A204.1 (cell line): Measurements from ENCODE around the gene DNMBP.
"Not testable (repeated sequence)": the region's sequence is repeated elsewhere in the genome, so short reads cannot be mapped to it uniquely, and the experiment has no call there.

Source experiments
- FAIRE-seq: peaks from 2 replicates; lab custom pipeline; 2012; peaks lifted over from hg19 to GRCh38; lab: Jason Lieb, UNC

Gene DNMBP

GRCh38 chr10:99912041-99912440 lies 97.7 kb downstream of the DNMBP start:
- FAIRE-seq = no peak

GRCh38 chr10:99908512-99908911 lies 101.2 kb downstream of the DNMBP start:
- no peak for FAIRE-seq

GRCh38 chr10:99906470-99906869 lies 103.3 kb downstream of the DNMBP start:
- no peak for FAIRE-seq

- FAIRE-seq = no peak
These were observed 103.8 kb downstream of the DNMBP start for GRCh38 chr10:99905971-99906370.

DNA sequence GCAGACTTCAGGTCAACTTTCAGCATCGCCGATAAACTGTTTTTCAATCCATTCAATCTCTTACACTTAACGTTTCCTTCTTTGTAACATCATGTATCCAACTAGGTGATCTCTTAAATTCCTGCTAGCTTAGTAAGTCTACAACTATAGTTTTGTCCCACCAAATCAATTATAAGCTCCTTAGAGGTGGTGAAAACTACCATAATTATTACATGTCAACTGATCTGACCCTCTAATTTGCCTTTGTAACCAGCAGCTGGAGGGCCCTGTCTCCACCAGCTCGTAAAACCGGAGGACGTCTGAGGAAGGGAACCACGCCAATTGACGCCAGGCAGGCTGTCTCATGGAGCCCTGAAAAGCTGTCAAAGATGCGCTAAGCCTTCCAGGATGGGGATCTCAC lies 113.9 kb downstream of the DNMBP start:
- FAIRE-seq = no peak

GRCh38 chr10:99895066-99895465 lies 114.7 kb downstream of the DNMBP start:
- not testable (repeated sequence) for FAIRE-seq

DNA sequence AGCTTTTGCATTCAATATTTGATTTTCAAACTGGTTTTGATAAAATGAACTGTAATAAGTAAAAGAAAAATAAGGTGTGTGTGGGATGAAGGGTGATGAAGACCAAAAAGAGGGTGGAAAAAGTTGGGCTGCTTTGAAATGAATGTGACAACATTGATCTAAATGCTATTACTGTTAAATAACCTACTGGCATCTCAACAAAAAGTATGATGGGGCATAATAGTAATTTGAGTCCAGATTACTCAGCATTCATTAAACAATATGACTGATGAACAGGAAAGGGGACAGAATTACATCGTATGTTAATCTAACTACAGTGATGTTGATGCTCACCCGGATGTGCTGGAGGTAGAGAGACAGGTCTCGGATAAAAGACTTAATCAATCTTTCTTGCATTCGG lies 115.1 kb downstream of the DNMBP start:
- no peak for FAIRE-seq

DNA sequence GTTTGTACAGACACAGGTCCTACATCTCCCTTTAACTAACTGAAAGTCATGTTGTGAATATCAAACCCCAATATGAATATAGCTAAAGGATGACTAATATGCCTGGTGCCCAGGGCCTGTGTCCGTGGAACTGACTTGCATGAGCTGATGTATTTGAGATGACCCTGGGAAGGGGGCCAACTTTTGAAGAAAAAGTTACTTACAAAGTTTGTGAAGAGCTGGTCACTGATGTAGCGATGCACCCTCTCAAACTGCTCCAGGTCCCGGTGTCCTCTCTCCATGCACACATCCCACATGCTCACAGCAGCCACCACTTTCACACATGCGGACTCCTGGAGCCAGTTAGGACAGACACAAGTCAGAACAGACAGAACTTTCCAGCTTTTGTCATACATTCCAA lies 121.1 kb downstream of the DNMBP start:
- FAIRE-seq = no peak

DNA sequence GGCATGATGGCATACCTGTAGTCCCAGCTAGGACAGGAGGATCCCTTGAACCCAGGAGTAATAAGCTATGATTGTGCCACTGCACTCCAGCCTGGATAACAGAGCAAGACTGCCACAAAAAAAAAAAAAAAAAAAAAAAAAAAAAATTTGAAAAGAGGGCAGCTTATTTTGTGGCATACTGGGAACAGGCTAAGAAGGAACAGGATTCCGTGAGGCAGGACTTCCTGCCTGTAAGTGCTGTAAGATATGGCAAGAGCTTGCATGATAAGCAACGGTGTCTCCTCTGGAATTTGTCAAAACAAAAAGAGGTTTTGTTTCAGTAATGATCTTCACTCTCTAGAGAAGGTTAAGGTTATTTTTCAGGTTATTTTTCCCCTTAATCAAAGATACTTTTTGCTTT lies 126.2 kb downstream of the DNMBP start:
- no peak for FAIRE-seq

GRCh38 chr10:99881371-99881770 lies 128.4 kb downstream of the DNMBP start:
- no peak for FAIRE-seq

DNA sequence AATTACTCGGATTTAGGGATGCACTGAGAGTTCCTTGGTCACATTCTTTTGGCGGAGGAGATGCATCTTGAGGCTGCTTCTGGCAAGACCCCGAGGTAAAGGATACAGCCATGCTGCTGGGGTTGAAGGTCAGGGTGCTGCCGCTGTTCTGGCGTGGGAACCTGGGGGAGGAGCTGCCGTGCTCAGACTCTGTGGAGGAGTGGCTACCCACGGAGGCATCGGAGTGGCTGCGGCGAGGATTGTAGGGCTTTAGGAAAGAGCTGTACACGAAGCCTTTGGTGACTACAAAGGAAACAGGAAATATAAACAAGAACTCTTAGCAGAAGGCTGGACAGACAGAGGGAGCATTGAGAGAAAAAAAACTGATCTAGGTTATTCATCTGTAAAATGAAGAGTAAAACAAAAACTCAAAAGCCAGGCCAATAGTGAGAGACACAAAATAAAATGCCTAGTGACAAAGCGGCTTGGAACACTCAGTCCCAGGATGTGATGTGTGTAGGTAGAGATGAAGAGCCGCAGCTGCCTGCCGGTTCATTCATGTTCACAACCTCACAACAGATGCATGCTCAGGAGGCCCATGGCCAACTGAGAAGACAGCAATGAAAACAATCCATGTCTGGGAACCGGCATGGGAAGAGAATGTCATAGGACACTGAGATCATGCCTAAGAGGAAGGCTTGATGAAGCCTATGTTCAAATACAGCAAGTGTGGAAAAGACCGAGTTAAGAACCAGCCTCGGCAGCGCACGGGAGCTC lies 129.5 kb downstream of the DNMBP start:
- no peak for FAIRE-seq

DNA sequence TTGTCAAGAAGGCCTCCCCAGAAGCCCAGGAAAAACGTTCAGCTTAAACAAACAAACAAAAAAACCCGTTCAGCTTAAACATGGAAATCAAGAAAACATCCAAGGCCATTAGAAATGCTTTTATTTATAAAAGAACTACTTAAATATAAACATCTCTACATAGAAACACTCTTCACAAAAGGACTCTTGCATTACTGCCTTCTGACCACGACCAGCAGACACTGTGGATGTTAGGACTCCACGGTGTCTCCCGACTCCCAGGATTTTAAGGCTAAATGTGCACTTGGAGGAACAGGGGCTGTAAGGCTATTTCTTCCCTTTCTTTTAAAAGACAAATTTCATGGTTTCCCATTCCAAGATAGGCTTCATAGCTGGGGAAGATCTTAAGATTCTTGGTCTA lies 134.3 kb downstream of the DNMBP start:
- no peak for FAIRE-seq

- no peak for FAIRE-seq
These were observed 135.2 kb downstream of the DNMBP start for GRCh38 chr10:99874341-99875085.

- FAIRE-seq = no peak
These were observed 135.9 kb downstream of the DNMBP start for GRCh38 chr10:99873846-99874245.

GRCh38 chr10:99872367-99873162 lies 137.2 kb downstream of the DNMBP start:
- FAIRE-seq = no peak

DNA sequence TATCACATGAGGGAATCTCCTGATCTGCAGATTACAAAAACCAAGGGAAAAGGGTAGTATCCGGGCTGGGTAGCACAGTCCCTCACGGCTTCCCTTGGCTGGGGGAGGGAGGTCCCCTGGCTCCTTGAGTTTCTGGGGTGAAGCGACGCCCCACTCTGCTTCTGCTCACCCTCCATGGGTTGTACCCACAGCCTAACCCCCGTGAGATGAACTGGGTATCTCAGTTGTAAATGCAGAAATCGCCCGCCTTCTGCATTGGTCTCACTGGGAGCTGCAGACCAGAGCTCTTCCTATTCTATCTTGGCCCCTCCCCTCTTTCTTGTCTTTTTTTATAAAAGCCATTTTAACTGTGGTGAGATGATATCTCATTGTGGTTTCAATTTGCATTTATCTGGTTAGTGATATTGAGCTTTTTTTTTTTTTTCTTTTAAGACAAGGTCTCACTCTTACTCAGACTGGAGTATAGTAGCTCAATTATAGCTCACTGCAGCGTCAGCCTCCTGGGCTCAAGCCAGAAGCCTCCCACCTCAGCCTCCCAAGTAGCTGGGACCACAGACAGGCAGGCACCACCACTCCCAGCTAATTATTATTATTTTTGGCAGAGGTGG lies 139.5 kb downstream of the DNMBP start:
- FAIRE-seq = no peak

DNA sequence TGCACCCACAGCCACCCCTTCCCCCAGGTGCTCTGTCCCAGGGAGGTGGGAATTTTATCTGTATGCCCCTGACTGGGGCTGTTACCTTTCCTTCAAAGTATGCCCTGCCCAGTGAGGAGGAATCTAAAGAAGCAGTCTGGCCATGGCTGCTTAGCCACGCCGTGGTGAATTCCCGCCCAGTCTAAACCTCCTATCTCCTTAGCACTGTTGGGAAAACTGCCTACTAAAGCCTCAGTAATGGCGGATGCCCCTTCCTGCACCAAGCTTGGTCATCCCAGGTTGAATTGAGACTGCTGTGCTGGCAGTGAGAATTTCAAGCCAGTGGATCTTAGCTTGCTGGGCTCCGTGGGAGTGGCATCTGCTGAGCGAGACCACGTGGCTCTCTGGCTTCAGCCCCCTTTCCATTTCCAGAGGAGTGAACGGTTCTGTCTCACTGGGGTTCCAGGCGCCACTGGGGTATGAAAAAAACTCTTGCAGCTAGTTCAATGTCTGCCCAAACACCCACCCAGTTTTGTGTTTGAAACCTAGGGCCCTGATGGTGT lies 140.1 kb downstream of the DNMBP start:
- no peak for FAIRE-seq

- not testable (repeated sequence) for FAIRE-seq
These were observed 142.5 kb downstream of the DNMBP start for GRCh38 chr10:99867250-99867649.

DNA sequence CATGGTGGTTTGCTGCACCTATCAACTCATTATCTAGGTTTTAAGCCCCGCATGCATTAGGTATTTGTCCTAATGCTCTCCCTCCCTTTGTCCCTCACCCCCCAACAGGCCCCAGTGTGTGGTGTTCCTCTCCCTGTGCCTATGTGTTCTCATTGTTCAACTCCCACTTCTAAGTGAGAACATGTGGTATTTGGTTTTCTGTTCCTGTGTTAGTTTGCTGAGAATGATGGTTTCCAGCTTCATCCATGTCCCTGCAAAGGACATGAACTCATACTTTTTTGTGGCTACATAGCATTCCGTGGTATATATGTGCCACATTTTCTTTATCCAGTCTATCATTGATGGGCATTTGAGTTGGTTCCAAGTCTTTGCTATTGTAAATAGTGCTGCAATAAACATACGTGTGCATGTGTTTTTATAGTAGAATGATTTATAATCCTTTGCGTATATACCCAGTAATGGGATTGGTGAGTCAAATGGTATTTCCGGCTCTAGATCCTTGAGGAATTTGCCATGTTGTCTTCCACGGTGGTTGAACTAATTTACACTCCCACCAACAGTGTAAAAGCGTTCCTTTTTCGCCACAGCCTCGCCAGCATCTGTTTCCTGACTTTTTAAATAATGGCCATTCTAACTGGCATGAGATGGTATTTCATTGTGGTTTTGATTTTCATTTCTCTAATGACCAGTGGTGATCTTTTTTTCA lies 146.1 kb downstream of the DNMBP start:
- not testable (repeated sequence) for FAIRE-seq

DNA sequence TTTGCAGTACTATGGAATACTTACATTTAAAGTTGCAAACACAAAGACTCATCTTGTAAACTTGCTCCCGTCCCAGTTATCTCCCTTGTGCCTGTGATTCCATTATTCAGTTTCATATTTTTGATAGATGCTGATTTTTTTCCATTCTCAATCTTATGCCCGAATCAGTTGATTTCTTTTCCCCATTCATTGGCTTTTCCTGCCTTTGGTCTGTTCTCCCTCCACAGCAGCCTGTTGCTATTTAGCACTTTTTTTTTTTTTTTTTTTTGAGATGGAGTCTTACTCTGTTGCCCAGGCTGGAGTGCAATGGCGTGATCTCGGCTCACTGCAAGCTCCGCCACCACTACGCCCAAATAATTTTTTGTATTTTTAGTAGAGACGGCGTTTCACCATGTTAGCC lies 149.3 kb downstream of the DNMBP start:
- no peak for FAIRE-seq

DNA sequence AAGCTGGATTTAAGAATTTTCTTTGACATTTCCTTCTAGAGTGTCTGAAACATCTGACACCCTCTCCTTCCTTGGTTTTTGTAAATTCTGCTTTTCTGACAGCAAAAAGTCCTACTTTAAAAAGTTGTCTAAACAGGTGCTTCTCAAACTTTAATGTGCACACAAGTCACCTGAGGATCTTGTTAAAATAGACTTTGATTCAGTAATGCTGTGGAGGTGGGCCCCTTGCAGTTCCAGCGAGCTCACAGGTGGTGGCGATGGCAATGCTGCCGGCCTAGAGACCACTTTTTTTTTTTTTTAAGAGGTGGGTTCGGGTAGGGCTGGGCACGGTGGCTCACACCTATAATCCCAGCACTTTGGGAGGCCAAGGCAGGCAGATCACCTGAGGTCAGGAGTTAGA lies 150.2 kb downstream of the DNMBP start:
- no peak for FAIRE-seq

DNA sequence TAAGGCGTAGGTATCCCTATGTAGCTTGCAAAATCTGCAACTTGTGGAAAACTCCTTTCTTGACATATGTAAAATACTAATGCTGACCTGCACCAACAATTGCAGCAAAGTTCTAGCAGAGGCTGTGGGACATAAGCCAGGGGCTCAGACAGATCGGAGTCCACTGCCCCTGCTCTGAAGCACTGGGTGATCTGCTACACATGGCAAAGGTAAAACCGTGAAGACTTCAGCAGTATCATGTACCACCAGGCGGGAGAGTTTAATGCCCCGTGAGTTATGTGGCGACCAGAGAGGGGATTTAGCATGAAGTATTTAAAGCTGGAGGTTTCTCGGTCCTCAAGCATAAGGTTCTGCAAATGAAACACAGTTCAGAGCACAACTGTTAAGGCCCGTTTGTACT lies 150.9 kb downstream of the DNMBP start:
- no peak for FAIRE-seq
